ENCODE results near the gene RELB.
A peak's percentile ranks its signal among the peaks of the same experiment; 100 is the strongest.

RELB gene

GRCh38 chr19:45059258-45059965, 58.1 kb downstream of the RELB start:
- DNase-seq (ENCODE audit: low read depth) = peak; percentile 64

DNA sequence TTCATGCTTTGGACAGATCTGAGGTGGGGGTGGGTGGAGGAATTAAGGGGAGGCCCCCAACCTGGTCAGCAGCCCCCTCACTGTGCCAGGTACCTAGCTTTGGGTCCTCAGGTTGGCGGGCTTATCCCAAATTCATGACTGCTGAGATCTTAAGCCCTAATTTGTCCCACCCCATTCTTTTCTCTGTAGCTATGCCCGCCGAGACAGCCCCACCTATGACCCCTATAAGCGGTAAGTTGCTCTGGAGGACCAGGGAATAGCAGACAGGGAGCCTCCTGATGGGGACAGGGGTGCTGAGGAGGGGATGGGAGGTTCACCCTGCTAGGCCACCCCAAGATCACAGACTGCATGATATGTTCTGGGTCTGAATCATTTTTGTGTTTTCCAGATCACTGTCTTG, 60.7 kb downstream of the RELB start:
- no peak for DNase-seq (ENCODE audit: low read depth)

DNA sequence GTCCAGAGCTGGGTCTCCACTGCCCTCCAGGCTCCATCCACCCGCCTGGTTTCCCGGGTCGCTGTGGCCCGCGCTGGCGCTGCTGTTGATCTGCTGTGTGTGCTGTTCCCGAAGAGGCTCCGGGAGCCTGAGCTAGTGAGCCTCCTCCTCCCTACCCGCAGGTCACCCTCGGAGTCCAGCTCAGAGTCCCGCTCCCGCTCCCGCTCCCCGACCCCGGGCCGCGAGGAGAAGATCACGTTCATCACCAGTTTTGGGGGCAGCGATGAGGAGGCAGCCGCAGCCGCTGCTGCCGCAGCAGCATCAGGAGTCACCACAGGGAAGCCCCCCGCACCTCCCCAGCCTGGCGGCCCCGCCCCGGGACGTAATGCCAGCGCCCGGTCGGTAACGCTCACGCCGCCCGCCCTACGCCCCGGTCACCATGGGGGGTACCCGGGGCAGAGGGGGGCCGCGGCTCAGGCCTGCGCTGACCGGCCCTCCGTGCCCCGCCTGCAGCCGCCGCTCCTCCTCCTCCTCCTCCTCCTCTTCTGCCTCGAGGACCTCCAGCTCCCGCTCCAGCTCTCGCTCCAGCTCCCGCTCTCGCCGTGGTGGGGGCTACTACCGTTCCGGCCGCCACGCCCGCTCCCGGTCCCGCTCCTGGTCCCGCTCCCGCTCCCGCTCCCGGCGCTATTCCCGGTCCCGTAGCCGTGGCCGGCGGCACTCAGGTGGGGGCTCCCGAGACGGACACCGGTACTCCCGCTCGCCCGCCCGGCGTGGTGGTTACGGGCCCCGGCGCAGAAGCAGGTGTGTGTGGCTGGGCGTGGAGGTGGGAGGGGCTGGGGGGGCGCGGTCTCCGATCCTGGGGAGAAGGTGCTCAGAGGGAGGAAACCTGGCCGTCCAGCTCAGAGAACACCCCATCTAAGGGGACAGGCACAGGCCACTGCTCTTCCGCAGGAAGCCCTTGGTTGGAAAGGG, 62.9 kb downstream of the RELB start:
- DNase-seq (ENCODE audit: low read depth) = no peak

DNA sequence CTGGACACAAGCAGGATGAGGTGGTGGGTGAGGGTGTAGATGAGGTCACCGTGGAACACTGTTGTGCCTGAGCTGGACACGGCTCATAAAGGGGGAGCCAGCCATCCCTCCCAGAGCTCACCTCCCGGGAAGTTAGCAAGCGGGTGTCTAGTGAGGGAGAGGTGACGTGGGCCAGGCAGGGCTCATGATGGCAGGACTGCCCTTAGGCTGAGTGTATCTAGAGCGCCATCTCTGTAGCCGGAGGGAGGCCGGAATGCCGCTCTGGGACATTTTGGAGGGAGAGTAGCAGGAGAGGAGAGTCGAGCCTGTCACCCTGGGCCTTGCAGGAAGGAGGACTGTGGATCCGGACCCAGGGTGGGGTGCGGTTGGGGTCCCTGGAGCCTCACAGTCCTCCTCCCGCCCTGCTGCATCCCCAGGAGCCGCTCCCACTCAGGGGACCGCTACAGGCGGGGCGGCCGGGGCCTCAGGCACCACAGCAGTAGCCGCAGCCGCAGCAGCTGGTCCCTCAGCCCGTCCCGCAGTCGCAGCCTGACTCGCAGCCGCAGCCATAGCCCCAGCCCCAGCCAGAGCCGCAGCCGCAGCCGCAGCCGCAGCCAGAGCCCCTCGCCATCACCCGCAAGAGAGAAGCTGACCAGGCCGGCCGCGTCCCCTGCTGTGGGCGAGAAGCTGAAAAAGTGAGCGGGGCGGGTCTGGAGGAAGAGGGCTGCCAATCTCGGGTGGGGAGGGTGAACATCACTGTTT, 65.8 kb downstream of the RELB start:
- DNase-seq (ENCODE audit: low read depth) = no peak

DNA sequence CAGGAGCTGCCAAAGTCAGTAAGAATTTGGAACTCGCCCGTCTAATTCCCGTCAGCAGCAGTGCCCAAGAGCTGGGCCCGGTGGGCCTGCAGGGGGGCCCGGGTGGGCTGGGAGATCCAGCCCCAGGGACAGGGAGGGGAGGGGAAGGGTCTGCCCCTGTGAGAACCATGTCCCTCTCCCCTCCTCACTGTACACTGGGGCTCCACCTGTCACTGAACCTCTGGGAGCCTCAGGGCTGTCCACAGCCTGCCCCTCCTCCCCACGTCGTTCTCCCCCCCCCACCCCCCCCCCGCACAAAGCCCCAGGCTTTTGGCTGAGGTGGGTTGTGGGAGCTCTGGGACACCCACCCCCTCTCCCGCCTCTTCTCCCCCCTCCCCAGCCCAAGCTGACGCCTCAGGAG, 66.8 kb downstream of the RELB start:
- DNase-seq (ENCODE audit: low read depth) = no peak

DNA sequence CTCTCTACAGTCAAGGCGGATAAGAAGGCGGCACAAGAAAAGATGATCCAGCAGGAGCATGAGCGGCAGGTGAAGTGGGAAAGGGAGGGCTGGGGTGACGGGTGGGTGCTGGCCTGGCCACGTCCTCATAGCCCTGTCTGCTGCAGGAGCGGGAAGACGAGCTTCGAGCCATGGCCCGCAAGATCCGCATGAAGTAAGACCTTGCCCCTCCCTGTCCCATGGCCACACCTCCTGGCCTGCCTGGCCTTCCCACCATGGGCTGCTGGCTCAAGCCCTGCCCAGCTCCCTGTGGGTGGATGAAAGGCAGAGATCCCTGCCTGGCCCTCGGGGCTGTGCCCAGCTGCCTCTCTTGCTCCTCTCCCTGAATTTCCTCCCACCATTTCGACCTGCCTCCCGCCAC, 67.8 kb downstream of the RELB start:
- DNase-seq (ENCODE audit: low read depth) = no peak

- DNase-seq (ENCODE audit: low read depth) = no peak
Observed at GRCh38 chr19:45070214-45070613, 69.0 kb downstream of the RELB start.

- no peak for DNase-seq (ENCODE audit: low read depth)
Observed at GRCh38 chr19:45070861-45071544, 69.7 kb downstream of the RELB start.

DNA sequence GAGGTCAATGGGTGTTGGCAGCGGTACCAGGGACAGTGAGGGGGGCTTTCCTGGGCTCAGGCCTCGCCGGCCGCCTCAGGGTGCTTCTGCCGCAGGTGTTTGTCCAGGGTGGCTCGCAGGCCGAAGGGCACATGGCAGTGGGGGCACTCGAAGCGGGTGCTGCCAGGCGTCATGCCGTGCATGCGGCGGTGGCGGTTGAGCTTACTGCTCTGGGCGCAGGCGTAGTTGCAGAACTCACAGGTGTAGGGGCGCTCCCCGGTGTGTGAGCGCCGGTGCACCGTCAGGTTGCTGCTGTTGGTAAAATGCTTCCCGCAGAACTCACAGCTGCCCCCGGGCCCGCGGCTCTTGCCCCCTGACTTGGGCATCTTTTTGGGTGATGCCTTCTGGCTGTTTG, 70.3 kb downstream of the RELB start:
- DNase-seq (ENCODE audit: low read depth) = no peak

DNA sequence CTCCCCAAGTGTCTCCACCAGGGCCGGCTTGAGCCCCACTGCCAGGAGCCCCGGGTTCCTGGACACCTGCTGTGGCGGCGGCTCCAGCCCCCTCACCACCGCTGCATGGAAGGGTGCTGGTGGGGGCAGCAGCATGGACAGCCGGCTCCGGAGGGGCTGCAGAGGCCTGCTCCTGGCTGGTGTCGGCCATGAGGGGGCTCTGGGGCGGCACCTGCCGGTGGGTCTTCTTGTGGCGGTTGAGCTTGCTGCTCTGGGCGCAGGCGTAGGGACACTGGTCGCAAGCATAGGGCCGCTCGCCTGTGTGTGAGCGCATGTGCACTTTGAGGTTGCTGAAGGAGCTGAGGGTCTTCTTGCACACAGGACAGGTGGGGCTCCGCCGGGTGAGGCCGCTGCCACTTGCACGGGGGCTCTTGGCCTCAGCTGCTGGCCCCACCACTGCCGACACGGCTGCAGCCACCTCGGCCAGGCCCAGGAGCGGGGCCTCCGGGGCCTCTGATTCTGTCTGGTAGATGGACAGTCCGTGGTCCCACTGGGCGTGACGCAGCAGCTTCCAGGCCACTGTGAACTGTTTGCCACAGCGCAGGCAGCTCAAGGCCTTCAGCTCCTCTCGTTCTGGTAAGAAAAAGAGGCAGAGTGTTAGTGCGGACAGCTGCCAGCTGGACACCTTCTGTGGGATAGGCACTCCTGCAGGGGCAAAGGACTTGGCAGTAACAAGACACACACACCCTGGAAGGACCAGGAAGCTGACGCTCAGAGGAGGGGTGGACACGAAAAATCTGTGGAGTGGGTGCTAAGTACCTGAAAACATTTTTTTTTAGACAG, 70.9 kb downstream of the RELB start:
- no peak for DNase-seq (ENCODE audit: low read depth)

GRCh38 chr19:45074744-45075300, 73.6 kb downstream of the RELB start:
- no peak for DNase-seq (ENCODE audit: low read depth)

- DNase-seq (ENCODE audit: low read depth) = no peak
Observed at GRCh38 chr19:45075301-45076028, 74.2 kb downstream of the RELB start.

GRCh38 chr19:45076029-45076850, 75.0 kb downstream of the RELB start, which contains the start of gene ZNF296:
TSS of gene ZNF296 (minus strand) at chr19:45076478. CDS start at chr19:45076373, 105 bp downstream.
- DNase-seq (ENCODE audit: low read depth) = peak; percentile 57

DNA sequence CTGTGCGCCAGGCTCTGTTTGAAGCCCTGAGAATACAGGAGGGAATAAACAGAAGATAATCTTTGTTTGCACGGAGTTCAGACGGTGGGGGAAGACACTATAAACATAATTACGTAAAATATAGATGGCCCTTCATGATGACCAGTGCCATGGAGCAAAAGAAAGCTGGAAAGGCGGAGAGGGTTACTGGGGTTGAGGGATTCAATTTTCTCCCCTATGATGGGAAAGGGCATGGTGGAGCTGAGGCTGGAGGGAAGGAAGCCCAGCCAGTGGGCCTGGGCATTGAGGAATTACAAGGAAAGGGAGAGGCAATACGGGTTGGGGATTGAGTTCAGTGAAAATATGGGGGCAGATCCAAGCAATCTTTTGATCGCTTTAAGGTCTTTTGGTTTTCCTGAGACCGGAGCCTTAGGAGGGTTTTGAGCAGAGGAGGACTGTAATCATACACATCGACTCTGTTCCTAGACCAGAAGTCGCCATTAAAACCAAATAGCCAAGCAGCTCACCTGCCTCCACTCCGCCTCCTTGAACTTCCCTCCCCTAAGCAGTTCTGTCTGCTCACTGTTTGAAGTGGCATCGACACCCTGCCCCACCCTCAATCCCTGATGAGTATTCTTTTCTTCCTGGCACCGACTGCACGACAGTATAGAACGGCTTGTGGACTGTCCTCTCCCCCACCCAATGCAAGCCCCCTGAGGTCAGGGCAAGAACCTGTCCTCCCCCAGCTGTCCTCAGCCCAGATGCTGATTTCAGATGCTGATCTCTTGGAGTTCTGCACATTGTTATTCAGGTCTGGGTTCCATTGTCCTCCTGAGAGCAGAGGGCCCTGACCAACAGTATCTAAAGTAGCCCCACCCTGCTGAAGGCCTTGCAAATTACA, 75.8 kb downstream of the RELB start:
- DNase-seq (ENCODE audit: low read depth) = no peak

DNA sequence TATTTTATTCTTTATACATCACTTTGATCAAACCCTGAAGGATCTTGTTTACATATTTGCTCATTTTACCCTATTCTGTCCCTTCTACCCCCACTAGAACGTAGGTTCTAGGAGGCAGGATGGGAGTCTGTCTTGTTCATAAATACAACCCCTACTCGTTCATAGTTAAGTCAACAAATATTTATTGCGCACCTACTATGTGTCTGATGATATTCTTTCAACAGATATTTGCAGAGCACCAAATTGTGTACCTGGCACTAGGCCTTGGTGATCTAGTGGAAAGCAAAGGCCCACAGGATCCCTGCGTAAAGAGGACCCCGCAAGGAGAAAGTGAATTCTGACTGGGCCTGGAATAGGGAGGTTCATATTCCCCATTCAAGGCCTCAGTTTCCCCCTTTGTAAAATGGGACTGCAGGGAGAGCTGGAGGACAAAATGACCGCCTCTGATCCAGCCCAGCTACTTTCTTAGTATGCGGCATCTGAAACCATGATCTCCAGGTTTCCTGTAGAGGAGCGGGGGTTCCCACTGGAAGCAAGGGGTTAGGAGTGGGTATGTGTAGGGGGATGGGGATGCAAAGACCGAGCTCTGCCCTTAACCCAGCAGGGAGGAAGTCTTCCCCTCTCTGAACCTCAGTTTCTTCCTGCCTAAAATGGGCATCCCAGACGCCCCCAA, 77.3 kb downstream of the RELB start:
- DNase-seq (ENCODE audit: low read depth) = no peak

DNA sequence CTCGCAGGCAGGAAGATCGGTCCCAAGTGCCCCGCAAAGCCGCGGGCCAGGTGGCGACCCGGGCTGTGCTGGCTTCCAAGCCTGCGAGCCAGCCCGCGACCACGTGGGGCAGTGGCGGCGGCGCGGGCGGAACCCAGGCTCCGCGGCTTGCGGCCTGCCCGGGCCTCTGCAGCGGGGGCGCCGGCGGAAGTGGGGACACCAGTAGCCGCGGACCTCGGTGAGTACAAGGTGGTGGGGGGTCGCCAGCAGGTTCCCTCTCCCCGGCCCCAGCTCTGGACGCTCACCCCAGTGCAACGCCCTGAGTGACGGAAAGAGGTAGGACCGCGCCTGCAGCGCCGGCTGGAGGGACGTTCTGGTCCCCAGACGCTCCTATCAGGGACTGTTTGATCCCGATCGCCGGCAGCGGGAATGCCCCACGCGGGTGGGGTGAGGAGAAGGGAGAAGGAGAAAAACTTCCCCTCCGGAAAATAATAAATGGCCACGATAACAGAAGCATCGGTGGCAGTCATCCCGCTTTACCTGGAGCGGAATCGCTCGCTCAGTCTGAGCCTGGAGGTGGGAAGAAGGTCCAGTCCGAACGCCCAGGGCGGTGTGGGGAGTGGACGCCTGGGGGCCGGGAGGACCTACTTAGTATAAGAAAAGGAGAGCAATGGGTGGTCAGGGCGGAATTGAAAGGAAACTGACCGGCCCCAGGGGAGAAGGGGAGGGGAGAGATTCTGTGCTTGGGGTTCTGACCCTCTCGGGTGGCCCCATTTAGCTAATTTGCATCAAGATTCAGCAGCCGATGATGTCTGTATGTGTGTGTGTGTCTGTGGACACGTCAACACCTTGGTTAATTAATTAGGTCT, 78.0 kb downstream of the RELB start, which contains the start of gene GEMIN7:
Gene GEMIN7 (plus strand): TSS at position 198 of the 848 bp plus-strand sequence. CDS start 10,855 bp downstream, outside the sequence.
- DNase-seq (ENCODE audit: low read depth) = peak; percentile 71

Measured in stimulated activated CD8-positive, alpha-beta memory T cell treated with anti-CD3 and anti-CD28 coated beads, Interleukin-15, amount 100 ng/mL, for 24 hours (primary cell).